MM.1S (cell line): ENCODE data around the gene PTTG2.

ENCODE experiments used
- DNase-seq: peaks from one replicate; pipeline ENCODE4 v3.0.0-alpha.2; 2015
- H2AFZ ChIP-seq: fragments of 300-600 bp; sonication (generic); 2 replicates; pipeline ENCODE4 v1.6.0; 2016; ENCODE audit warnings: antibody characterized with exemption, low read length
- H3F3A ChIP-seq: fragments of 300-600 bp; sonication (generic); 2 replicates; pipeline ENCODE4 v1.6.1; 2016; ENCODE audit warnings: mild to moderate bottlenecking, antibody characterized with exemption, low read length, moderate library complexity, mixed read lengths; ENCODE audit not compliant: insufficient read depth
- H3K27ac ChIP-seq: fragments of 300-600 bp; sonication (generic); 2 replicates; pipeline ENCODE4 v1.5.1; 2016; ENCODE audit warnings: mild to moderate bottlenecking, low read length
- H3K27me3 ChIP-seq: fragments of 300-600 bp; sonication (generic); replicated peaks from 2 replicates; pipeline ENCODE4 v1.6.0; 2016; ENCODE audit warnings: low read length; ENCODE audit not compliant: insufficient read depth
- H3K36me3 ChIP-seq: fragments of 300-600 bp; sonication (generic); replicated peaks from 2 replicates; pipeline ENCODE4 v1.6.1; 2016; ENCODE audit warnings: mild to moderate bottlenecking, low read length, mixed read lengths; ENCODE audit not compliant: insufficient read depth
- H3K4me1 ChIP-seq: fragments of 300-600 bp; sonication (generic); 2 replicates; pipeline ENCODE4 v1.6.1; 2016; ENCODE audit warnings: low read length, mixed read lengths
- H3K4me2 ChIP-seq: fragments of 300-600 bp; sonication (generic); 2 replicates; pipeline ENCODE4 v1.6.0; 2016; ENCODE audit warnings: low read depth, low read length
- H3K4me3 ChIP-seq: fragments of 300-600 bp; sonication (generic); 2 replicates; pipeline ENCODE4 v1.5.1; 2016; ENCODE audit warnings: low read length, mixed read lengths
- H3K79me2 ChIP-seq: fragments of 300-600 bp; sonication (generic); 2 replicates; pipeline ENCODE4 v1.6.1; 2016; ENCODE audit warnings: mixed run types, low read length, mixed read lengths
- H3K9ac ChIP-seq: fragments of 300-600 bp; sonication (generic); 2 replicates; pipeline ENCODE4 v1.6.1; 2016; ENCODE audit warnings: low read length, mixed read lengths
- H3K9me2 ChIP-seq: fragments of 300-600 bp; sonication (generic); replicated peaks from 2 replicates; pipeline ENCODE4 v1.6.1; 2016; ENCODE audit warnings: mild to moderate bottlenecking, low read length, mixed read lengths; ENCODE audit not compliant: insufficient read depth
- H3K9me3 ChIP-seq: fragments of 300-600 bp; sonication (generic); replicated peaks from 2 replicates; pipeline ENCODE4 v1.6.1; 2016; ENCODE audit warnings: mild to moderate bottlenecking, low read length, mixed read lengths; ENCODE audit not compliant: insufficient read depth
- H4K20me1 ChIP-seq: fragments of 300-600 bp; sonication (generic); 2 replicates; pipeline ENCODE4 v1.6.1; 2016; ENCODE audit warnings: mild to moderate bottlenecking, low read length, moderate library complexity, mixed read lengths; ENCODE audit not compliant: insufficient read depth
- CTCF ChIP-seq: fragments of 300-600 bp; sonication (generic); IDR thresholded peaks from 2 replicates; pipeline ENCODE4 v1.5.1; 2016; ENCODE audit warnings: antibody characterized with exemption, low read length, mixed read lengths
- EZH2 ChIP-seq: fragments of 300-600 bp; sonication (generic); optimal IDR thresholded peaks from 2 replicates; pipeline ENCODE3; 2017; ENCODE audit warnings: low read depth, mild to moderate bottlenecking, antibody characterized with exemption, low read length, mixed read lengths
- EZH2phosphoT487 ChIP-seq: fragments of 300-600 bp; sonication (generic); IDR thresholded peaks from 2 replicates; pipeline ENCODE4 v1.6.1; 2018; ENCODE audit warnings: antibody characterized with exemption, low read length

PTTG2 gene

DNA sequence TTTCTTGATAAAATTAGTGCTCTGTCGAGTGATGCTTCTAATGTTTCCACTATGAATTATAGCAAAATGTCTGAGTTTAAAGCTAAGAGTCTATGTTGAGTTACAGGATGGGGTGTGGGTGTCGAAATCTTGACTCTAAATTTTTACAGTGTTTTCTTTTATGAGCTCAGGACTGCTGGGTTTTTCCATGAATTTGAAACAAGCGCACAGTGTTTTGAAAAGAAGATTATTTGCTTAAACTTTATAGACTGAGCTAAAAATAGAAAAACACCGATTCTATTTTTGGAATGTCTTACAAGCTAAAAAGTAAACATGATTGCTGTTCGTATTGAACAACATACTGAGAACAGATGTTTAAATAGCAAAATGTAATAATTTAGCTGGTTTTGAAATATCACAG, 7.5 kb downstream of the PTTG2 start:
- H3K9me3 ChIP-seq: no peaks in the 10 kb centered on the region
- TF ChIP-seq EZH2phosphoT487: no peak
- TF ChIP-seq EZH2: no peak
- TF ChIP-seq CTCF: no peak
- H3K79me2 ChIP-seq: no peaks in the 10 kb centered on the region
- H3K9ac ChIP-seq: no peak overlapping the region
- H3K27ac ChIP-seq: no peak overlapping the region
- H3K4me2 ChIP-seq: no peak overlapping the region
- H3K4me3 ChIP-seq: no peak overlapping the region
- no peaks in the 10 kb centered on the region for H3K36me3 ChIP-seq
- H3K4me1 ChIP-seq: peaks cover 6% of the 10 kb centered on the region
- H2AFZ ChIP-seq: no peak overlapping the region
- no peaks in the 10 kb centered on the region for H3F3A ChIP-seq
- H3K9me2 ChIP-seq: no peaks in the 10 kb centered on the region
- no peaks in the 10 kb centered on the region for H4K20me1 ChIP-seq
- no peak for DNase-seq
- H3K27me3 ChIP-seq: no peaks in the 10 kb centered on the region

DNA sequence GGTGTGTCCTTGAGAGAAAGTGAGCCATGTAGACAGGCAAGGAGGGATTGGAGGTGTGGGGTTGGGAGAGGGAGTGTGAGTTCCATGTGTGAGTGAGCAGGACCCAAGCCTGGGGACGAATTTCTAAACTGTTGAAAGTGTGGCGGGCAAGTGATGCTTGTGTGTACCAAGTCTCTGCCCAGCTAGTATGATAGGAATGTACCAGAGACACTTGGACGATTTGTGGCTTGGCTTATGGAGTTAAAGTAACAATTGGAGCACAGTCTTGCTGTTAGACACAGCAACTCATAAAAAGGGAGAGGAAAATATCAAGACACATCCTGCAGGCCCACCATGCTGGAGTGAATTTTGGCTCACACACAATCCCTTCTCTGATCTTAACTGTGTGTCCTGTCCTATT, 8.5 kb downstream of the PTTG2 start:
- TF ChIP-seq CTCF (no peak), EZH2phosphoT487 (no peak), EZH2 (no peak)
- Histone ChIP-seq H3K36me3 (no peaks in the 10 kb centered on the region), H3K27me3 (no peaks in the 10 kb centered on the region), H3K4me1 (peaks cover 6% of the 10 kb centered on the region), H3K9ac (no peak overlapping the region), H3K9me2 (no peaks in the 10 kb centered on the region), H2AFZ (no peak overlapping the region), H3K9me3 (no peaks in the 10 kb centered on the region), H3K27ac (no peak overlapping the region), H3F3A (no peaks in the 10 kb centered on the region), H3K4me2 (no peak overlapping the region), H3K4me3 (no peak overlapping the region), H3K79me2 (peaks cover 2% of the 10 kb centered on the region; the same call in 1 of the 2 replicates), H4K20me1 (no peaks in the 10 kb centered on the region)
- no peak for DNase-seq

DNA sequence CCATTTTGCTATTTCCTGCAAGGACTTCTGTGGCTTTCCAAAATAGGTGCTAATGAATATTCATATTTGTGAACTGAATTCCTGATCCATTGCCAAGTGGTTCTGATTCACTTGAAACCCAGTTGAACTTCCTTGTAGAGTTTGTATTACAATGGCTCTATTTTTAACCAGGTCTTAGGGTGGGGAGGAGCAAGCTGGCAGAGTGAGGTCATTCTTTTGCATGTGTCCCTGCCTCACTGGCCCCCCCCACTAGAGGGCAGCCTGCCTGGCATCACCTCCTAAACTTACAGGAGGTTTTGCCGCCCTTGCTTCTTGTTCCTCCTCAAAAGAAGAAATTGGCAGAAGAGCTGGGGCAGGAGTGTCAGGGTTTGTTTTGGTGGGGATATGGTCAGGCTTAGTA, 10.5 kb downstream of the PTTG2 start:
- TF ChIP-seq EZH2 (no peak), CTCF (peak; percentile 81)
- peaks cover 6% of the 10 kb centered on the region for H3K4me1 ChIP-seq
- H3K27me3 ChIP-seq: no peaks in the 10 kb centered on the region
- H3K79me2 ChIP-seq: peaks cover 5% of the 10 kb centered on the region; the same call in 1 of the 2 replicates
- H2AFZ ChIP-seq: no peak overlapping the region
- no peak overlapping the region for H3K4me3 ChIP-seq
- no peaks in the 10 kb centered on the region for H3K36me3 ChIP-seq
- no peak overlapping the region for H3K9ac ChIP-seq
- H3K27ac ChIP-seq: no peak overlapping the region
- no peaks in the 10 kb centered on the region for H3K9me3 ChIP-seq
- no peak overlapping the region for H3K4me2 ChIP-seq
- DNase-seq: peak; percentile 62
- no peaks in the 10 kb centered on the region for H3K9me2 ChIP-seq
- H4K20me1 ChIP-seq: no peaks in the 10 kb centered on the region
- no peaks in the 10 kb centered on the region for H3F3A ChIP-seq
